CD4-positive, alpha-beta T cell treated with Interleukin-6 for 4 hours (primary cell): ENCODE results near the gene RXFP4.
A peak's percentile ranks its signal among the peaks of the same experiment; 100 is the strongest.

Source experiments
- DNase-seq: peaks from one replicate; pipeline ENCODE4 v3.0.0-alpha.2; 2020; ENCODE audit warnings: mixed read lengths

RXFP4 gene

DNA sequence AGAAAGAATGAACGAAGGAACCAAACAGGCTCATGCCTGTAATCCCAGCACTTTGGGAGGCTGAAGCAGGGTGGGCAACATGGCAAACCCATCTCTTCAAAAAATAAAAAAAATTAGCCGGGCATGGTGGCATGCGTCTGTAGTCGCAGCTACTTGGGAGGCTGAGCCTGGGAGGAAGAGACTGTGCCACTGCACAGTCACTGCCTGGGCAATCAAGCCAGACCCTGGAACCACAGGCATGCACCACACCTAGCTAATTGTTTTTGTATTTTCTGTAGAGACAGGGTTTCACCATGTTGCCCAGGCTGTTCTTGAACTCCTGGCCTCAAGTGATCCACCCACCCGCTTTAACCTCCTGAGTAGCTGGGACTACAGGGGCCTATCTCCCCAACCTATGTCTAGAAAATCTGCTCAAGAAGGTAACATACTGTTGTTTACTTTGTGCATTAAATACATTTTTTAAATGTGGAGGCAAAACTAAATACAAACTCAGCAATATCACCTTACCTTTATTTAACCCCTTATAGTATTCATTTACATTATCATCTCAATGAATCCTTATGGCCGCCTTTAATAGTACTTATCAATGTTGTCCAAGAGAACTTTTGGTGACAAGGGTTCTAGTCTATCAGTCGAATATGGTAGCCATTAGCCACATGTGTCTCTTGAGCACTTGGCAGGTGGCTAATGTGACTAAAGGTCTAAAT lies 10.0 kb upstream of the RXFP4 start:
- DNase-seq = no peak

GRCh38 chr1:155932081-155932480 lies 9.4 kb upstream of the RXFP4 start:
- no peak for DNase-seq

DNA sequence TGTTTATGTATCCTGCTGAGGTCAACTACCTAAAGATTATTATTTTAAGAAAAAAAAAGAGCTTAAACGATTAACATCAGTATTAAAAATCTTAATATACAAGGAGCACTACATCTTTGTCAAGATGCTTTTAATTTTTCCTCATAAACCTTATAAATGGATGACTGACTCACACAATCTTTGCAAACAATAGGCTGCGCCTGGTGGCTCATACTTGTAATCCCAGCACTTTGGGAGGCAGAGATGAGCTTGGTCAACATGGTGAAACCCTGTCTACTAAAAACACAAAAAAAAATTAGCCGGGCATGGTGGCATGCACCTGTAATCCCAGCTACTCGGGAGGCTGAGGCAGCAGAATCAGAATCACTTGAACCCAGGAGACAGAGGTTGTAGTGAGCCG lies 9.0 kb upstream of the RXFP4 start:
- DNase-seq = no peak

GRCh38 chr1:155933591-155934096 lies 7.8 kb upstream of the RXFP4 start:
- no peak for DNase-seq

- peak; percentile 95 for DNase-seq
These were observed 7.1 kb upstream of the RXFP4 start, which contains the start of gene KHDC4 for GRCh38 chr1:155934097-155934935. Gene KHDC4 (minus strand): TSS chr1:155934413. CDS start chr1:155934373, 40 bp downstream.

DNA sequence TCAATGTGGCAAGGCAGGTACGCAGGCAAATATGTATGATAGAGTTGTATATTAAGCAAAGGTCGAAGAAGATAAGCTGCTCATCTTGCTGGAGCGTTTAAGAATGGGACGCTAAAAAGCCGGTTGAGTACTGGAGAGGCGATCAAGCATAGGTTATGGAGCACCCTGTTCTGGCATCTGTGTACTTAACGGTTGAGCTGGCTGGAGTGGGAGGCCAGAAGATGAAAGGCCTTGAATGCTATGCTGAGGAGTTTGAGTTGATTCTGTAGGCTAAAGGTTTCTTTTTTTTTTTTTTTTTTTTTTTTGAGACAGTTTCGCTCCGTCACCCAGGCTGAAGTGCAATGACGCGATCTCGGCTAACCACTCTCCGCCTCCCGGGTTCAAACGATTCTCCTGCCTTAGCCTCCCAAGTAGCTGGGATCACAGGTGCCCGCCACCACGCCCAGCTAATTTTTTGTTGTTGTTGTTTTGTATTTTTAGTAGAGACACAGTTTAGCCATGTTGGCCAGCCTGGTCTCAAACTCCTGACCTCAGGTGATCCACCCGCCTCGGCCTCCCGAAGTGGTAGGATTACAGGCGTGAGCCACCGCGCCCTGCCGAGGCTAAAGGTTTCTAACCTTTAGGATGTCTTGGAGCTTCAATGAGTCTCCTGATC lies 6.4 kb upstream of the RXFP4 start:
- DNase-seq = no peak

DNA sequence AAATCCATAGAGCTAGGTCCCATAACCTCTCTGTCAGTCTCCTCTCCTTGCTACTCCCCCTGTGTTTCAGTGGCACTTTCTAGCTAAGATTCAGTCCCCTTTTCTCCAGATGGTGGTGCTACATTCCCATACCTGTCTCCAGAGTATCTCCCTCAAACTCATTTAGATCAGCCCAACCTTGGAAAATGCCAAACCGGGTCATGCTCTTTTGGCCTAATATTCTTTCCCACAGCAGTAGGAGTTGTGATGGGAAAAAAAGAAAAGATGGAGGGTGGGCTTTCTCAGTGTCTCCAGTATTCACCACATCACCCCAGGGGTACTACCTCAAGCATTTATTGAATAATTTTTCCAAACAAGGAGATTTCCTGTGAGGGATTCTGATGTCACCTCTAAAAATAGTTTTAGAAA lies 3.2 kb upstream of the RXFP4 start:
- DNase-seq = peak; percentile 38

DNA sequence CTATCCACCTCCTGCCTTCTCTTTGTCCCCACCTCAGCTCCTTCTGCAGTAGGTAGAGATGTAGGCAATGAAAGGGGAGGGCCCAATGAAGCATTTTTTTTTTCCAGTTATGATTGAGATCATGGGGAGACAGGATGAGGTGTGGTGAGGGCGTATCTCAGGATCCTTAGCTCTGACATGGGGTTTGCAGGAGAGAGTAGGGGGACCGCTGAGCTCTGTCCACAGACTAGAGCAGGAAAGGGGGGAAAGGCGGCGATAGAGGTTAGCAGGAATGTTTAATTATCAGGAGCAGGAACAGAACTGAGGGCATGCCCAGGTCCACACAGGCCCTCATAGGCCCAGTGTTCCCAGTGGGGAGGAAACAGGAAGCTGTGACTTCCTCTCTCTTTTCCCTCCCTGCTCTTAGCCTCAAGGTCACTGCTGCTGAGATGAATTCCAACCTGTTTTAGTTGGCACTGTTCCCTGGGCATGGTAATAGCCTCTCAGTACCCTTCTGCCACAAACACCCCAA lies 901 bp upstream of the RXFP4 start:
- no peak for DNase-seq

DNA sequence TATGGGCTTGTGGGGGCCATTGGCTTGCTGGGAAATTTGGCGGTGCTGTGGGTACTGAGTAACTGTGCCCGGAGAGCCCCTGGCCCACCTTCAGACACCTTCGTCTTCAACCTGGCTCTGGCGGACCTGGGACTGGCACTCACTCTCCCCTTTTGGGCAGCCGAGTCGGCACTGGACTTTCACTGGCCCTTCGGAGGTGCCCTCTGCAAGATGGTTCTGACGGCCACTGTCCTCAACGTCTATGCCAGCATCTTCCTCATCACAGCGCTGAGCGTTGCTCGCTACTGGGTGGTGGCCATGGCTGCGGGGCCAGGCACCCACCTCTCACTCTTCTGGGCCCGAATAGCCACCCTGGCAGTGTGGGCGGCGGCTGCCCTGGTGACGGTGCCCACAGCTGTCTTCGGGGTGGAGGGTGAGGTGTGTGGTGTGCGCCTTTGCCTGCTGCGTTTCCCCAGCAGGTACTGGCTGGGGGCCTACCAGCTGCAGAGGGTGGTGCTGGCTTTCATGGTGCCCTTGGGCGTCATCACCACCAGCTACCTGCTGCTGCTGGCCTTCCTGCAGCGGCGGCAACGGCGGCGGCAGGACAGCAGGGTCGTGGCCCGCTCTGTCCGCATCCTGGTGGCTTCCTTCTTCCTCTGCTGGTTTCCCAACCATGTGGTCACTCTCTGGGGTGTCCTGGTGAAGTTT lies 550 bp downstream of the RXFP4 start:
- no peak for DNase-seq

GRCh38 chr1:155942578-155943141 lies 1.2 kb downstream of the RXFP4 start:
- no peak for DNase-seq

DNA sequence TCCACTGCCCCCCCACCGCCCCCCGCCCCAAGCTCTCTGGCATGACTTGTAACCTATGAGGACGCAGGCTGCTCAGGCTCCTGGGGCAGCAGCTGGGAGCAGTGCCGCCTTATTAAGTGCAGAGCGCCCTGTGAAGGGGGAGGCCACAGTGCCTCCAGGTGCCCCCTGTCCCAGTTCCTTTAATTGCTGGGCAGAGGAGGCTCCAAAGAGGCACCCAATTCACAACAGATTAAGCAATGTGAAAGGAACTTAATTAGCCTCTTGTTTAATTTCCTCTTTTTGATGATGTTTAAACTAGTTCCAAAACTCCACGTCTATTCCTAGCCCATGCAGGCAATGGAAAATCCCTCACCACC lies 3.0 kb downstream of the RXFP4 start:
- no peak for DNase-seq

- no peak for DNase-seq
These were observed 5.3 kb downstream of the RXFP4 start for GRCh38 chr1:155946633-155947219.

GRCh38 chr1:155947292-155947691 lies 5.9 kb downstream of the RXFP4 start:
- no peak for DNase-seq

GRCh38 chr1:155947741-155948140 lies 6.3 kb downstream of the RXFP4 start:
- no peak for DNase-seq

- DNase-seq = no peak
These were observed 9.4 kb downstream of the RXFP4 start for GRCh38 chr1:155950829-155951228.

DNA sequence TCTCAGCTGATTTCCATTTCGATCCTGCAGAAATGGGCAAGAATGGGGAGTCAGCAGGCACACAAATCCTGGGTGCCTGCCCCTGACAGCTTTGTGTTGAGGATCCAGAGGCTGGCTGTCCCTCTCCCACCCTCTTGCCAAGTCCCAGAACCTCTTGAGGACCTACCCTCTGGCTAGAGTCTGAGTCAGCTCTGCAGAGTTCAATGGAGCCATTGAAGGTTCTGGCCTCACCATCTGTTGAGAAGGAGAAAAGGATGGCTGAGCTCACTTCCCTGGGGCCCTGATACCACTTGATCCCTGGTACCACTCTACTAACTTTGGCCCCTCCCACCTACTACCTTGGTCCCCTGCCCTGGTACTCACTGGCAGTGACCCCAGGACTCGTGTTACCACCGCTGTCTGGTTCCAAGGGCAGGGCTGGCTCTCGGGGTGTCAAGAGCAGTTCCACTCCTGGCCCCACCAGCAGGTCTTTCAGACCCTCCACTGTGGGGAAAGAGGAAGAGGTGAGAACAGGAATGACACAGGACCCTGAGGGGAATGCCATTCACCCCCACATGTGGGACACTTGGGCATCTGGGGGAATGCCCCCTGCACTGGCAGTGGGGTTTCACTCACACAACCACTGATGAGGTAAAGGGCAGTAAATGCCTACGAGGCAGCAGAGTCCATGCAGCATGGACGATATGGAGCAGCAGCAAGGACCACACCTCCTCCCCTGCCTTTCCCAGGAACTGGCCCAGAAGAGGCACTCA lies 10.5 kb downstream of the RXFP4 start:
- DNase-seq = no peak

DNA sequence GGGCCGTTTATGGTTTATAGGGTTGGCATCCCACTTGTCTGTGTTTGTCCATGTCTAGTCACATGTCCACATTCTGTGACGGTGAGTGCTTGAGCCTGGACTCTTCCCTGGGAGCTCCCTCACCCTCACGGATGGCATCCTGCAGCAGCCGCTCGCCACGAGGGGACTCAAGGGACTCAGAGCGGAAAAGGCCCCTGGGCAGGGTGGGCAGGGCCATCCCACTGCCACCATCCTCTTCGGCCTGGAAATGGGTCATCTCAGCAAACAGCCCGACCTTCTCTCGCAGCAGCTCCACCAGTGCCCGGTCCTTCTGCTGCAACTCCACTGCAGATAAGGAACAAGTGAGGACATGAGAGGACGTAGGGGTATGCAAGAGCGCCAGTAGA lies 11.1 kb downstream of the RXFP4 start:
- DNase-seq = no peak

DNA sequence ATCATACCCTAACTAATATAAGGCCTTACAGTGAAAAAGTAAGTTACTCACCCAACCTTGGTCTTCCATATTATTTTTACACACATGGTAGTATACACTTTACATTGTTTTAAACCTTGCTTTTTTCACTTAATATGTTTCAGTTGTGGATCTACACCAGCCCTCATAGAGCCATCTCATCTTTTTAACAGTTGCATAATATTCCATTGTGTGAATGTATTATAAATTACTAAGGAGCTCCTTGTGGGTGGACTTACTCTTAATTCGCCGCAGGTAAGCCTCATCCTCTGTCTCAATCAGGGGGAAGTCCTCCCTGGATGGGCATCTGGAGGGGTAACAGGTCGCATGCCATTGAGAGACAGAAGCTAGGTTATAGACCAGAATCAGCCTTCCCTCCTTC lies 13.2 kb downstream of the RXFP4 start:
- no peak for DNase-seq

GRCh38 chr1:155957411-155957915 lies 16.0 kb downstream of the RXFP4 start:
- DNase-seq = no peak

DNA sequence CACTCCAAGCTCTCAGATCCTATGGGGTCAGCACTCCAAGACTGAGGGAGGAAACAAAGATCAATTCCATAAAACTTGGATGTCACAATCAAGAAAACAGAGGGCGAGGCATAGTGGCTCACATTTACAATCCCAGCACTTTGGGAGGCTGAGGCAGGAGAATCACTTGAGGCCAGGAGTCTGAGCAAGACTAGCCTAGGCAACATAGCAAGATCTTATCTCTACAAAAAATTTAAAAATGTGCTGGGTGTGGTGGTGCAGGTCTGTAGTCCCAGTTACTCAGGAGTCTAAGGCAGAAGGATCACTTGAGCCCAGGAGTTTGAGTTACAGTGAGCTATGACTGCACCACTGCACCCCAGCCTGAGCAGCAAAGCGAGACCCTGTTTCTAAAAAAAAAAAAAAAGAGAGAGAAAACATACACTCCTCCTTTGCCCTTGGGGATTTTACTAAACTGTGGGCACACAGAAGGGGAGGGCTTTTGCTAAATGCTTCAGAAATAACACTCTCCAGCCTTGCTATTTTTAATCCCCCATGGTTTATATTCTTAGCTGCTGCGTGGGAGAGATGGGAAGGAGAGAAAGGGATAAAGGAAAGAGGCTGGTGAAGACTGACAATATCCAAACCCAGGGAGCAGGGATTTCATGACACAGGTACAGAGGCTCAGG lies 18.8 kb downstream of the RXFP4 start:
- no peak for DNase-seq
